ENCODE measurements around the gene ACSS1. TPM values are rescaled to one million over a fixed set of nuclear protein-coding genes. Genes with fewer than 3 reads are reported as not detected.
A peak's percentile ranks its signal among the peaks of the same experiment; 100 is the strongest.

The ACSS1 gene
- total RNA-seq, 2 experiments from 2014 or later: 15.2 to 16.2 TPM

- intact Hi-C loops (cut with micrococcal nuclease): no loop called here
- Mint-ChIP-seq H3K27ac (no peak overlapping the region), H3K4me1 (ENCODE audit: low read depth) (peaks cover 30% of the 10 kb centered on the region), H3K4me3 (no peak overlapping the region), H3K9me3 (no peaks in the 10 kb centered on the region), H3K36me3 (peaks cover 2% of the 10 kb centered on the region), H3K27me3 (no peaks in the 10 kb centered on the region)
- CTCF ChIA-PET: interaction anchor here (1.2 kb wide), 1 partner anchor 12 kb away, joined by 3 read pairs; no protein-coding TSS in a partner anchor
- no peak for DNase-seq
- POLR2A ChIA-PET: no interaction called here
Measured at GRCh38 chr20:25046736-25047666, 10.9 kb downstream of the ACSS1 start.

GRCh38 chr20:25046181-25046641 lies 11.7 kb downstream of the ACSS1 start:
- Mint-ChIP-seq H3K36me3 (peaks cover 2% of the 10 kb centered on the region), H3K27ac (no peak overlapping the region), H3K27me3 (no peaks in the 10 kb centered on the region), H3K4me1 (ENCODE audit: low read depth) (peaks cover 31% of the 10 kb centered on the region), H3K9me3 (no peaks in the 10 kb centered on the region), H3K4me3 (no peak overlapping the region)
- no peak for DNase-seq
- ChIA-PET CTCF (interaction anchor here (1.2 kb wide), 1 partner anchor 13 kb away, joined by 3 read pairs; no protein-coding TSS in a partner anchor), POLR2A (no interaction called here)
- intact Hi-C loops (cut with micrococcal nuclease): no loop called here

- intact Hi-C loops (cut with micrococcal nuclease): no loop called here
- no peak overlapping the region for H3K27ac Mint-ChIP-seq
- ChIA-PET POLR2A (no interaction called here), CTCF (no interaction called here)
- H3K9me3 Mint-ChIP-seq: no peaks in the 10 kb centered on the region
- H3K27me3 Mint-ChIP-seq: no peaks in the 10 kb centered on the region
- peaks cover 2% of the 10 kb centered on the region for H3K36me3 Mint-ChIP-seq
- H3K4me3 Mint-ChIP-seq: no peak overlapping the region
- DNase-seq: no peak
- H3K4me1 Mint-ChIP-seq (ENCODE audit: low read depth): peaks cover 29% of the 10 kb centered on the region
Measured at GRCh38 chr20:25045343-25045712, 12.6 kb downstream of the ACSS1 start.

- Mint-ChIP-seq H3K36me3 (peaks cover 2% of the 10 kb centered on the region), H3K27ac (no peak overlapping the region), H3K4me1 (ENCODE audit: low read depth) (peaks cover 31% of the 10 kb centered on the region), H3K4me3 (no peak overlapping the region), H3K27me3 (no peaks in the 10 kb centered on the region), H3K9me3 (no peaks in the 10 kb centered on the region)
- CTCF ChIA-PET: no interaction called here
- no peak for DNase-seq
- intact Hi-C loops (cut with micrococcal nuclease): no loop called here
- POLR2A ChIA-PET: no interaction called here
Measured at GRCh38 chr20:25044660-25045342, 13.1 kb downstream of the ACSS1 start.

GRCh38 chr20:25044261-25044560 lies 13.7 kb downstream of the ACSS1 start:
- Mint-ChIP-seq H3K36me3 (peaks cover 2% of the 10 kb centered on the region), H3K27ac (peak overlapping the region; percentile 38), H3K4me1 (ENCODE audit: low read depth) (peaks cover 30% of the 10 kb centered on the region), H3K9me3 (no peaks in the 10 kb centered on the region), H3K4me3 (no peak overlapping the region), H3K27me3 (no peaks in the 10 kb centered on the region)
- no peak for DNase-seq
- intact Hi-C loops (cut with micrococcal nuclease): no loop called here
- CTCF ChIA-PET: no interaction called here
- POLR2A ChIA-PET: no interaction called here

- intact Hi-C loops (cut with micrococcal nuclease): loop anchor here (2.0 kb wide), 1 partner anchor 13 kb away; no protein-coding TSS in a partner anchor
- peak overlapping the region; percentile 82 for H3K27ac Mint-ChIP-seq
- no peaks in the 10 kb centered on the region for H3K9me3 Mint-ChIP-seq
- no peak overlapping the region for H3K4me3 Mint-ChIP-seq
- H3K36me3 Mint-ChIP-seq: peaks cover 2% of the 10 kb centered on the region
- H3K4me1 Mint-ChIP-seq (ENCODE audit: low read depth): peaks cover 26% of the 10 kb centered on the region
- H3K27me3 Mint-ChIP-seq: no peaks in the 10 kb centered on the region
- no peak for DNase-seq
- ChIA-PET POLR2A (no interaction called here), CTCF (no interaction called here)
Measured at GRCh38 chr20:25043499-25044260, 14.3 kb downstream of the ACSS1 start.

- peak overlapping the region; percentile 82 for H3K27ac Mint-ChIP-seq
- H3K36me3 Mint-ChIP-seq: peaks cover 2% of the 10 kb centered on the region
- H3K27me3 Mint-ChIP-seq: no peaks in the 10 kb centered on the region
- POLR2A ChIA-PET: no interaction called here
- CTCF ChIA-PET: no interaction called here
- peak; percentile 57 for DNase-seq
- H3K4me3 Mint-ChIP-seq: no peak overlapping the region
- no peaks in the 10 kb centered on the region for H3K9me3 Mint-ChIP-seq
- H3K4me1 Mint-ChIP-seq (ENCODE audit: low read depth): peaks cover 29% of the 10 kb centered on the region
- intact Hi-C loops (cut with micrococcal nuclease): loop anchor here (2.0 kb wide), 1 partner anchor 14 kb away; no protein-coding TSS in a partner anchor
Measured at GRCh38 chr20:25042531-25043498, 15.1 kb downstream of the ACSS1 start.

GRCh38 chr20:25041813-25042530 lies 16.0 kb downstream of the ACSS1 start:
- peaks cover 2% of the 10 kb centered on the region for H3K36me3 Mint-ChIP-seq
- ChIA-PET POLR2A (no interaction called here), CTCF (no interaction called here)
- H3K9me3 Mint-ChIP-seq: no peaks in the 10 kb centered on the region
- H3K4me3 Mint-ChIP-seq: no peak overlapping the region
- no peak for DNase-seq
- peaks cover 36% of the 10 kb centered on the region for H3K4me1 Mint-ChIP-seq (ENCODE audit: low read depth)
- H3K27me3 Mint-ChIP-seq: no peaks in the 10 kb centered on the region
- H3K27ac Mint-ChIP-seq: peak overlapping the region; percentile 82
- intact Hi-C loops (cut with micrococcal nuclease): loop anchor here (2.0 kb wide), 1 partner anchor 15 kb away; no protein-coding TSS in a partner anchor

GRCh38 chr20:25040438-25040831 lies 17.5 kb downstream of the ACSS1 start:
- POLR2A ChIA-PET: no interaction called here
- Mint-ChIP-seq H3K27ac (peak overlapping the region; percentile 8), H3K4me1 (ENCODE audit: low read depth) (peaks cover 51% of the 10 kb centered on the region)

GRCh38 chr20:25039697-25040437 lies 18.1 kb downstream of the ACSS1 start:
- intact Hi-C loops (cut with micrococcal nuclease): no loop called here
- H3K36me3 Mint-ChIP-seq: no peaks in the 10 kb centered on the region
- H3K27me3 Mint-ChIP-seq: no peaks in the 10 kb centered on the region
- no peaks in the 10 kb centered on the region for H3K9me3 Mint-ChIP-seq
- no peak overlapping the region for H3K4me3 Mint-ChIP-seq
- H3K4me1 Mint-ChIP-seq (ENCODE audit: low read depth): peaks cover 51% of the 10 kb centered on the region
- POLR2A ChIA-PET: no interaction called here
- no peak for DNase-seq
- CTCF ChIA-PET: interaction anchor here (1.0 kb wide), 1 partner anchor 160 kb away, joined by 3 read pairs; no protein-coding TSS in a partner anchor
- H3K27ac Mint-ChIP-seq: no peak overlapping the region

More at GRCh38 chr20:25040438-25040831, 17.5 kb downstream of the ACSS1 start:
- no peak overlapping the region for H3K4me3 Mint-ChIP-seq
- no peaks in the 10 kb centered on the region for H3K36me3 Mint-ChIP-seq
- CTCF ChIA-PET: no interaction called here
- no peaks in the 10 kb centered on the region for H3K27me3 Mint-ChIP-seq
- DNase-seq: no peak
- H3K9me3 Mint-ChIP-seq: no peaks in the 10 kb centered on the region
- intact Hi-C loops (cut with micrococcal nuclease): no loop called here
